ENCODE measurements around the gene CHCT1. TPM values are rescaled to one million over a fixed set of nuclear protein-coding genes. Genes with fewer than 3 reads are reported as not detected.

CHCT1 gene
- total RNA-seq, 1 experiment from 2014 or later: not detected

DNA sequence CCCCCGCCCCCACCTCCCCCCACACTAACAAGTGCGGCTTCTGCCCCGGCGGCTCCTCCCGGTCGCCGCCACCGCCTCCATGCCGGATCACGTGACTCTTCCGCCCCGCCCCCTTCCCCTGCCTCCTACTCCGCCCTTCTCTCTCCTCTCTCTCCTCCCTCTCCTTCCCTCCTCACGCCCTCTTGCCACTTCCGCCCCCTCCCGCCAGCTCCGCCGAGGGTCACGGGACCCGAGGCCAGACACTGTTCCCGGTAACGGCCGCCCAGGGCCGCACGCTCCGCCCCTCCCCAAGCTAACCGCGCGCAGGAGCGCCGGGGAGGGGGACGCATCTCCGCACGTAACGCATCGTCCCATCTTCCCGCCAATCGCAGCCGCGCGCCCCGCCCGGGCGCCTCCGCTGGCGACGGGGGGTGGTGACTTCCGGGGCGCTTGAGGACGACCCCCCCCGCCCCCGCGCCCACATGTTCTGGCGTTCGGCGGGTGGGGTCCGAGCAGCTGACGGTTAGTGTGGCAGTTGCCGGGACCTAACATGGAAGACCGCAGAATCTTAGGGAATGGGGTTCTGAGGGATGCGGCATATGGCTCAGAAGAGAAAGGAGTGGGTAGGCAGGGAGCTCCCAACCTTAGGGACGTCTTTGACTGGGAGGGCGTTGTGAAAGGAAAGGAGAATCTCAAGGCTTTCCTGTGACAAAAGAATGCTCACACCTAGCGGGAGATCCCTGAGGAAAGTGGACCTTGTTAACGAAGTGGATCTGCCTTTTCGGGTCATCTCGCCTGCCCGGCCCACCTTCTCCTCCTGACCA lies 30.0 kb upstream of the CHCT1 start, which contains the start of gene USP32:
TSS of gene USP32 (minus strand) at position 92 of the 803 bp plus-strand sequence. CDS start 194 bp downstream, outside the sequence.
- Histone ChIP-seq H3K36me3 (replicated peaks; ENCODE audit: control insufficient read depth, insufficient read depth, low read length) (no peaks in the 10 kb centered on the region), H3K27me3 (ENCODE audit: control insufficient read depth, insufficient read depth, low read length) (no peaks in the 10 kb centered on the region), H3K4me3 (ENCODE audit: insufficient read depth, low read depth, low read length) (peak within 1 kb of the TSS; percentile 97)
- peak; percentile 97 for DNase-seq

DNA sequence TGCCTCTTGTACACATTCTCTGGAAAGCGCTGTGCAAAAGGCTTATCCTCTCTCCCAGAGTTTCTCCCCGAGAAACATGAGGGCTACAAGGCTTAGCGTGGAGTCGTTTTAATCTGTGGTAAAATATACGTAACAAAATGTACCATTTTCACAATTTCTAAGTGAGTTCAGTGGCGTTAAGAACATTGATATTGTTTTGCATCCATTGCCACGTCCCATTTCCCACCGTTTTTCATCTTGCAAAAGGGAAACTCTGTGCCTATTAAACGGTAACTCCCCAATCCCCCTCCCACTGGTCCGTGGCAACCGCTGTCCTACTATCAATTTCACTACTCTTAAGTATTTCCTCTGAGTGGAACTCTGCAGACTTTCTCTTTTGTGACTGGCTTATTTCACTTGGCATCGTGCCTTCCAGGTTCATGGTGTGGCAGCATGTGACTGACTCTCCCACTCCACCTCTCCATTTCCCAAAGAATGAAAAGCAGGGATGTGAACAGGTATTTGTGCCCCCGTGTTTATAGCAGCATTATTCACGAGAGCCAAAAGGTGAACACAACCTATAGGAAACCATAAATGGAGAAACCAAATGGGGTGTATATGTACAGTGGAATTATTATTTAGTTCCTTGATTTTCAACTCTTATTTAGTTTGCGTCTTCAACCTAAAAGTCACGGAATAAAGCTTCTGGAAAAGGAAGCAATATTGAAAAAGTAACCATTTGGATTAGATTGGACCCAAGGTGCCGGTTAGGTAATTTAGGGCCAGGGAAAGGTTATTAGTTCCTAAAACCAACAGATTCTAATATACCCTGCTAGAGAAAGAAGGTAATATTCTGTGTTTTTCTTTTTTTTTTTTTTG lies 29.2 kb upstream of the CHCT1 start:
- Histone ChIP-seq H3K27me3 (ENCODE audit: control insufficient read depth, insufficient read depth, low read length) (no peaks in the 10 kb centered on the region), H3K36me3 (replicated peaks; ENCODE audit: control insufficient read depth, insufficient read depth, low read length) (no peaks in the 10 kb centered on the region), H3K4me3 (ENCODE audit: insufficient read depth, low read depth, low read length) (peak overlapping the region; percentile 97)
- DNase-seq: no peak

DNA sequence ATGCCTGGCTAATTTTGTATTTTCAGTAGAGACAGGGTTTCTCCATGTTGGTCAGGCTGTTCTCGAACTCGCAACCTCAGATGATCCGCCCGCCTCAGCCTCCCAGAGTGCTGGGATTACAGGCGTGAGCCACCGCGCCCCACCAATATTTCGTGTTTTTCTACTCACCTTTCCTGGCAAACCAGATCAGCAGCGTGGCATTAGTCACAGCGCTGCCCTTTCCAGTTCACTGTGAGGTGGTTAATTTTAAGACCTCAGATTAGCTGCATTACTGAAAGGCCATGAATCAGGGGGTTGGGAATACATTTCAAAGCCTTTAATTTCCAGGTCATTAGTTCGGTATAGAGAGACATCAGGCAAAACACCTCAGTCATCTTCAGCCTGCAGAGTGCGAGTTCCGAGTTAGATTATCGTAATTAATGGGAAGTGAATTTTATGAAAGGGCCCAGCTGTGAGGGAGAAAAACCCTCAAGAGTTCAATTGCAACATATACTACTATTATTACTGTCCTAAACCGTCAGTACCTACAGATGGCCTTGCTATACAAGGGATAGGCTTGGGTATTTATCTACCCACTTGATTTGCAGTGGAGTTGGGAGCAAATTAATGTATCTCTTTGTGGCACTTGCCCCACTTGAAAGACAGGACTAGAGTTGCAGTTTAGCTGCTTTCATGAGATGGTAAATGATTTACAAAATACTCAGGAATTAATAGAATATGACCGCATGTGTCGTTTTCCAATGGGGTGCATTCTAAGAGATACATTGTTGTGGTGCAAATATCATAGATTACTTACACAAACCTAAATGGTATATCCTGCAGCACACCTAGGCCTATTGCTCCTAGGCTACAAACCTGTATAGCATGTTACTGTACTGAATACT lies 28.2 kb upstream of the CHCT1 start:
- H3K36me3 ChIP-seq (replicated peaks; ENCODE audit: control insufficient read depth, insufficient read depth, low read length): no peaks in the 10 kb centered on the region
- no peaks in the 10 kb centered on the region for H3K27me3 ChIP-seq (ENCODE audit: control insufficient read depth, insufficient read depth, low read length)
- no peak overlapping the region for H3K4me3 ChIP-seq (ENCODE audit: insufficient read depth, low read depth, low read length)
- no peak for DNase-seq

DNA sequence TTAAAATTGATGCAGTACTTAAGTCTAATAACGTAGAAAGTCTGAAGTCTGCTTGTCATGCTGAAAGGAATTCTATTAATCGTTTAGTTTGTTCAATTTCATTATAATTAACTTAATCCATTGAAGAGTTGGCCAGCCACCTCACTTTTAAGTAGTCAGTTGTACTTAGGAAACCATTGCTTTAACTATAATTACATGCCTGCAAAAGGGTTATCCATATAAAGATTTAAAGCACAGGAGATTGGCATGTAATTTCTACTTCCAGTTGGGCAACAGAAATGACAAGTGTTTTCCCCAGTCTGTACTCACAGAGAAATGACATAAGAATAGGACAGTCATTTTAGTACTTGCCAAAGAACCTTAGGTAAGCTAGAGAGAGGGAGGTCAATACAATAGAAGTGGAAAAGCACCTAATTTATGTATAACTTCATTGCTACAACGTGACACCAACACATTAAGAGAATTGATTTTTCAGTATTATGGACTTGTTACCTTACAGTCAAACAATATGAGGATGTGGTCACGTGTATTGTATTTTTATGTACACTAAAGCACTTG lies 26.7 kb upstream of the CHCT1 start:
- Histone ChIP-seq H3K36me3 (replicated peaks; ENCODE audit: control insufficient read depth, insufficient read depth, low read length) (no peaks in the 10 kb centered on the region), H3K27me3 (ENCODE audit: control insufficient read depth, insufficient read depth, low read length) (no peaks in the 10 kb centered on the region), H3K4me3 (ENCODE audit: insufficient read depth, low read depth, low read length) (no peak overlapping the region)
- no peak for DNase-seq

DNA sequence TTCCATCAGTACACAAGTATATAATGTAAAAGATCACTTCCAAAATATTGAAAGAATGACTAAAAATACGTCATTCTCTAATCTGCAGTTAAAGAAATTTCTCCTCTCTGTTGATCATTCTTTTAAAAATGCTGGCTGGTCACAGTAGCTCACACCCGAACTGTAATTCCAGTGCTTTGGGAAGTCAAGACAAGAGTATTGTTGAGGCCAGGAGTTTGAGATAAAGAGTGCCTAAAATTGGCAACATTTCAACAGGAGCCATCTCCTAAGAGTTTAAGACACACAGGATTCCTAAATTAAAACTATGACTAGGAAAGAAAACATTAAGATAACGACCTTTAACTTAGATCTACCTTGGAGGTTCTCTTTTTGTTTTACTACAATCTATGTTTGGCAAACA lies 25.9 kb upstream of the CHCT1 start:
- no peaks in the 10 kb centered on the region for H3K36me3 ChIP-seq (replicated peaks; ENCODE audit: control insufficient read depth, insufficient read depth, low read length)
- no peak for DNase-seq
- H3K4me3 ChIP-seq (ENCODE audit: insufficient read depth, low read depth, low read length): no peak overlapping the region
- no peaks in the 10 kb centered on the region for H3K27me3 ChIP-seq (ENCODE audit: control insufficient read depth, insufficient read depth, low read length)

DNA sequence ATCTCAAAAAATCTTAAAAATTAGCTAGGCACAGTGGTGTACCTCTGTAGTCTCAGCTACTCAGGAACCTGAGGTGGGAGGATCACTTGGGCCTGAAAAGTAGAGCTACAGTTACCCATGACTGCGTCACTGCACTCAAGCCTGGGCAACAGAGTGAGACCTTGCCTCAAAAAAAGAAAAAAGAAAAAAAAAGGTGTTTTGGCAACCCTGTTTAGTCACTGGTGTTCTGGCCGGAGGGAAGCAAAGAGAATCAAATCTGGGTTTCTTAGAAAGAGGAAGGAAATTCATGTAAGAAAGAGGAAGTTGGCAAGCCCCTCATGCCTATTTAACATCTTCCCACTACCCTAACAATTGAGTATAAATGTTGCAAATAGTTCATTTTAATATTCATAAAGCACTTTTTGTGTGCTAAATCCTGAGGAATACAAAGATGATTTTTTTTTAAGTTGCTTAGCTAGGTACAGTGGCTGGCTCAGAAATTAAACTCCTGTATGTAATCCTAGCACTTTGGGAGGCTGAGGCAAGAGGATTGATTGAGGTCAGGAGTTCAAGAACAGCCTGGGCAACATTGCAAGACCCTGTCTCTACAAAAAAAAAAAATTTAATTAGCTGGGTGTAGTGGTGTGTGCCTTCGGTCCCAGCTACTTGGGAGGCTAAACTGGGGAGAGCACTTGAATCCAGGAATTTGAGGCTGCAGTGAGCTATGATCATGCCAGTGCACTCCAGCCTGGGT lies 23.9 kb upstream of the CHCT1 start:
- no peaks in the 10 kb centered on the region for H3K36me3 ChIP-seq (replicated peaks; ENCODE audit: control insufficient read depth, insufficient read depth, low read length)
- H3K27me3 ChIP-seq (ENCODE audit: control insufficient read depth, insufficient read depth, low read length): no peaks in the 10 kb centered on the region
- no peak for DNase-seq
- no peak overlapping the region for H3K4me3 ChIP-seq (ENCODE audit: insufficient read depth, low read depth, low read length)

DNA sequence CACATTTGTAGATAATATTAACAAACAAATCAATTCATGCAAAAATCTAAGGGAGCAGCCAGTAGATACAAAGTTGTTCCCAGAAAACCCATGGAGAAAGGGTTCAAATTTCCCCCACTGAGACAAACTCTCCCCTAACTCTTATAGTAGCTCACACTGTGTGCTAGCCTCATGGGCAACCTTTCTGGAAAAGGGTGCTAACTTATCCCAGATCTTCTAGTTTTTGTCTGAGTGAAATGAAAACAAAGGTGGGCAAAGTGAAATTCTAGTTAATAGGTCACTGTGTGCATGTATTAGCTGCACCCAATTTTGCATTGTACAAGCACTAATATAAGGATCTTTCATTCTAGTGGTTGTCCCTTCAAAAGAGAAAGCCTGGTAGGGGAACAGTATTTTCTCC lies 20.5 kb upstream of the CHCT1 start:
- H3K27me3 ChIP-seq (ENCODE audit: control insufficient read depth, insufficient read depth, low read length): no peaks in the 10 kb centered on the region
- no peak for DNase-seq
- no peaks in the 10 kb centered on the region for H3K36me3 ChIP-seq (replicated peaks; ENCODE audit: control insufficient read depth, insufficient read depth, low read length)
- no peak overlapping the region for H3K4me3 ChIP-seq (ENCODE audit: insufficient read depth, low read depth, low read length)

DNA sequence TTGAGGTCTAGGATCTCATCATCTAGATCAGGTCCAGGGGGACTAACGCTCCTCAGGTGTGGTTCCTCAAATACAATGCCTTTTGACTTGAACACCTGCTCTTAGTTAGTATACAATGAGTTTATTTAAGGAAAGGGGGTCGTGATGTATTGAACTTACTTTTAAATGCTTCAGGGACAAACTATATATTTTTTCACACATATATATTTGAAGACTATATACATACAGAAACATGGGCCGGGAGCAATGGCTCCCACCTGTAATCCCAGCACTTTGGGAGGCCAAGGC lies 18.8 kb upstream of the CHCT1 start:
- no peaks in the 10 kb centered on the region for H3K36me3 ChIP-seq (replicated peaks; ENCODE audit: control insufficient read depth, insufficient read depth, low read length)
- H3K4me3 ChIP-seq (ENCODE audit: insufficient read depth, low read depth, low read length): no peak overlapping the region
- no peaks in the 10 kb centered on the region for H3K27me3 ChIP-seq (ENCODE audit: control insufficient read depth, insufficient read depth, low read length)
- no peak for DNase-seq

DNA sequence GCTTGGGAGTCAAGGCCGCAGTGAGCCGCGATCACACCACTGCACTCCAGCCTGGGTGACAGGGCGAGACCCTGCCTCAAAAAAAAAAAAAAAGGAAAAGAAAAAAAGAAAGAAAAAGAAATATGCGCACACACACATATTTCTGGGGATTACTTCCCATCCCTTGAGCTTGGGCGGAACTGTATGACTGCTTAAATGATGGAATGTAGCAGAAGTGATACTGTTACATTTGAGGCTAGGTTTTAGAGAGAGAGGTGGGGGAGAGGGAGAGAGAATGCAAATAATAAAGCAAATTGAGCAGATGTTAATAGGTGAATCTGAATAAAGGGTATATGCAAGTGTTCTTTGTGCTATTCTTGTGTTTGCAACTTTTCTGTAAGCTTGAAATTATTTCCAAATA lies 18.3 kb upstream of the CHCT1 start:
- H3K4me3 ChIP-seq (ENCODE audit: insufficient read depth, low read depth, low read length): no peak overlapping the region
- no peaks in the 10 kb centered on the region for H3K27me3 ChIP-seq (ENCODE audit: control insufficient read depth, insufficient read depth, low read length)
- no peak for DNase-seq
- H3K36me3 ChIP-seq (replicated peaks; ENCODE audit: control insufficient read depth, insufficient read depth, low read length): no peaks in the 10 kb centered on the region

DNA sequence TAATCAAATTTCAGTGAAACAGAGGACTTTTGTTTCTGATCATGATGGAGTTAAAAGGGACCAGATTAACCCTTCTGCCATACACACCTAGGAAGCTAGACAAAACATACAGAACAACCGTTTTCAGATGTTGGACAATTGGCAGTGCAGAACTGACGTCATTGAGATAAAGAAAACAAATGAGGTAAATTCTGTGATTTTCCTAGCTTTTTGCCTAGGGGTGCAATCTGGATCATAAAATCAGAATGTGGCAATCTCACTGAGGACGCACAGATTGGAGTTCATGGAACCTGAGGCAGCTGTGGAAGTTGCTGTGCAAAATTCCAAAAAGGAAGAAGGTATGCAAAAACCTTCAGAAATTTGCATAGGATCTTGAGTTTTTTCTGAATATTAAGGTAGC lies 15.4 kb upstream of the CHCT1 start:
- Histone ChIP-seq H3K36me3 (replicated peaks; ENCODE audit: control insufficient read depth, insufficient read depth, low read length) (no peaks in the 10 kb centered on the region), H3K4me3 (ENCODE audit: insufficient read depth, low read depth, low read length) (no peak overlapping the region), H3K27me3 (ENCODE audit: control insufficient read depth, insufficient read depth, low read length) (no peaks in the 10 kb centered on the region)
- no peak for DNase-seq

DNA sequence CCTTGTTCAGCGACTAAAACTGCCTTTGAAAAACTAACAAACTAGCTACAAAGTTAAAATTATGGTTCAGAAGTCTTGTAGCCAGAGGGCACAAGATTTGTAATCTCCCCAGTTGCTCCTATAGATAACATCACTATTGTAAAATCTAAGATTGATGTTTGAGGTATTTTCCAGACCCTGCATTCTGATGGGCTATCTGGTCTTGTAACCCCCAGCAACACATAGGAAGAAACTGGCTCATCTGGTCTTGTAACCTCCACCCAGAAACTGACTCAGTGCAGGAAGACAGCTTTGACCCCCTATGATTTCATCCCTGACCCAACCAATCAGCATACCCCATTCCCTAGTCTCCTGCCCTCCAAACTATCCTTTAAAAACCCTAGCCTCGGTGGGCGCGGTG lies 12.3 kb upstream of the CHCT1 start:
- H3K27me3 ChIP-seq (ENCODE audit: control insufficient read depth, insufficient read depth, low read length): no peaks in the 10 kb centered on the region
- H3K4me3 ChIP-seq (ENCODE audit: insufficient read depth, low read depth, low read length): no peak overlapping the region
- DNase-seq: no peak
- no peaks in the 10 kb centered on the region for H3K36me3 ChIP-seq (replicated peaks; ENCODE audit: control insufficient read depth, insufficient read depth, low read length)

DNA sequence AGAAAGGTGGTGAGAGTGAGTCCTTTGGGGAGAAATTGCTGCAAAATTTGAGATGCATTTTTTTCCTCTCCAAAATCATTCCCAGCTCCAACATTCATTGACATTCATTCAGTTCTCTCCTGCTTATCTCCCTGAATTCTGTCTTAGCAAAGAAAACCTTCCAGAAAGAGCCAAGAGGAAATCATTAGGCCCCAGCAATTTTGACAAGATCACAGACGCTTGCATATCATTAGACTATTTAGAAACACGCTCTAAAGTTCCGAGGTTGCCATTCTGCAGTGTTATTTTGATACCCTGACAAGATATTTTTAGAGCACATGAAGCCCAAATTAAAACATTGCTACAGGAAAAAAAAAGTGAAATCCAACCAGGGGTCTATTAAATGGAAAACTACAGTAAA lies 9.6 kb upstream of the CHCT1 start:
- no peak for DNase-seq
- Histone ChIP-seq H3K27me3 (ENCODE audit: control insufficient read depth, insufficient read depth, low read length) (no peaks in the 10 kb centered on the region), H3K36me3 (replicated peaks; ENCODE audit: control insufficient read depth, insufficient read depth, low read length) (no peaks in the 10 kb centered on the region), H3K4me3 (ENCODE audit: insufficient read depth, low read depth, low read length) (no peak overlapping the region)

DNA sequence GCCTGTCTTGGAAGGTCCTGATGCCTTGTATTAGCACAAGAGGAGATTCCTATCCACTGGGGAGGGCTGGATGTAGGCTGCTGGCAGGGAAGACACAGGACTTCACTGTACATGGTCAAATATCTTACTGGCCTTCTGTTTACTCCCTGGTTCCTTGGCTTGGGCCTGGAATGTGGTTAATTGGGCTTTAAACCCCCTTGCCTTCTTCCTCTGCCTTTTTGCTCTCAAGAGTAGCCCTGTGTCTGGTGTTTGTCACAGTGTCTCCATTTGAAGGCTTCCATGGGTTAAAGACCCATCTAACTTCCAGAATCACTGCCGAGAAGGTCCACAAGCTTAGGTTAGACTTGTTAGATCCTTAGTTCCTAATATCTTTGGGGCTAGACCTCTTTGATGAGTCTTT lies 7.1 kb upstream of the CHCT1 start:
- Histone ChIP-seq H3K4me3 (ENCODE audit: insufficient read depth, low read depth, low read length) (no peak overlapping the region), H3K36me3 (replicated peaks; ENCODE audit: control insufficient read depth, insufficient read depth, low read length) (no peaks in the 10 kb centered on the region)

More for the DNA sequence above, 7.1 kb upstream of the CHCT1 start:
- H3K27me3 ChIP-seq (ENCODE audit: control insufficient read depth, insufficient read depth, low read length): no peaks in the 10 kb centered on the region
- no peak for DNase-seq
